Measurements from ENCODE around the gene ATP10A. TPM values are rescaled to one million over a fixed set of nuclear protein-coding genes. Genes with fewer than 3 reads are reported as not detected.

Gene ATP10A
- total RNA-seq, 4 donors from 2014 or later, result 14.1 to 44.3 (median 23.1) TPM

GRCh38 chr15:25862472-25863110 is 536 bp downstream of the ATP10A start:
- TF ChIP-seq, protein P1, sequence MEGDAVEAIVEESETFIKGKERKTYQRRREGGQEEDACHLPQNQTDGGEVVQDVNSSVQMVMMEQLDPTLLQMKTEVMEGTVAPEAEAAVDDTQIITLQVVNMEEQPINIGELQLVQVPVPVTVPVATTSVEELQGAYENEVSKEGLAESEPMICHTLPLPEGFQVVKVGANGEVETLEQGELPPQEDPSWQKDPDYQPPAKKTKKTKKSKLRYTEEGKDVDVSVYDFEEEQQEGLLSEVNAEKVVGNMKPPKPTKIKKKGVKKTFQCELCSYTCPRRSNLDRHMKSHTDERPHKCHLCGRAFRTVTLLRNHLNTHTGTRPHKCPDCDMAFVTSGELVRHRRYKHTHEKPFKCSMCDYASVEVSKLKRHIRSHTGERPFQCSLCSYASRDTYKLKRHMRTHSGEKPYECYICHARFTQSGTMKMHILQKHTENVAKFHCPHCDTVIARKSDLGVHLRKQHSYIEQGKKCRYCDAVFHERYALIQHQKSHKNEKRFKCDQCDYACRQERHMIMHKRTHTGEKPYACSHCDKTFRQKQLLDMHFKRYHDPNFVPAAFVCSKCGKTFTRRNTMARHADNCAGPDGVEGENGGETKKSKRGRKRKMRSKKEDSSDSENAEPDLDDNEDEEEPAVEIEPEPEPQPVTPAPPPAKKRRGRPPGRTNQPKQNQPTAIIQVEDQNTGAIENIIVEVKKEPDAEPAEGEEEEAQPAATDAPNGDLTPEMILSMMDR (IDR thresholded peaks at IDR 0.05; ENCODE audit: low read depth), result no peak

DNA sequence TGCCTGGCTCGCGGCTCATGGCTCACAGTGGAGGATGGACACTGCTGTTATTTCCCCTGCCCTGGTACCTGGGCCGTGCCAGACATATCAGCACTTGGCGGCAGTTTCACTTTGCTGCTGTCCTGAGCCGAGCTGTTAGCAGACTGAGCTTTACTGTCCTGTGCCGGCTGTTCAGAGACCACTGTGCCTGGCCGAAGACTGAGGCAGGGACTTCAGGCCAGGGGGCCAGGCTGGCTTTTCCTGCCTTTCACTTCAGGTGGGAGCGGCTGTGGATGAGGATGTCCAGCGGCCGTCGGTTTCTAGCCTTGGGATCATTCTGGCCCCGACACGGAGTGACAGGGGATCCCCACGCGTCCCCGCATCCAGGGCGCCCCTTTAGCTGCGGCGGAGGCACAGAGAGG is 1.1 kb downstream of the ATP10A start:
- TF ChIP-seq, protein P1 (IDR thresholded peaks at IDR 0.05; ENCODE audit: low read depth), result no peak

DNA sequence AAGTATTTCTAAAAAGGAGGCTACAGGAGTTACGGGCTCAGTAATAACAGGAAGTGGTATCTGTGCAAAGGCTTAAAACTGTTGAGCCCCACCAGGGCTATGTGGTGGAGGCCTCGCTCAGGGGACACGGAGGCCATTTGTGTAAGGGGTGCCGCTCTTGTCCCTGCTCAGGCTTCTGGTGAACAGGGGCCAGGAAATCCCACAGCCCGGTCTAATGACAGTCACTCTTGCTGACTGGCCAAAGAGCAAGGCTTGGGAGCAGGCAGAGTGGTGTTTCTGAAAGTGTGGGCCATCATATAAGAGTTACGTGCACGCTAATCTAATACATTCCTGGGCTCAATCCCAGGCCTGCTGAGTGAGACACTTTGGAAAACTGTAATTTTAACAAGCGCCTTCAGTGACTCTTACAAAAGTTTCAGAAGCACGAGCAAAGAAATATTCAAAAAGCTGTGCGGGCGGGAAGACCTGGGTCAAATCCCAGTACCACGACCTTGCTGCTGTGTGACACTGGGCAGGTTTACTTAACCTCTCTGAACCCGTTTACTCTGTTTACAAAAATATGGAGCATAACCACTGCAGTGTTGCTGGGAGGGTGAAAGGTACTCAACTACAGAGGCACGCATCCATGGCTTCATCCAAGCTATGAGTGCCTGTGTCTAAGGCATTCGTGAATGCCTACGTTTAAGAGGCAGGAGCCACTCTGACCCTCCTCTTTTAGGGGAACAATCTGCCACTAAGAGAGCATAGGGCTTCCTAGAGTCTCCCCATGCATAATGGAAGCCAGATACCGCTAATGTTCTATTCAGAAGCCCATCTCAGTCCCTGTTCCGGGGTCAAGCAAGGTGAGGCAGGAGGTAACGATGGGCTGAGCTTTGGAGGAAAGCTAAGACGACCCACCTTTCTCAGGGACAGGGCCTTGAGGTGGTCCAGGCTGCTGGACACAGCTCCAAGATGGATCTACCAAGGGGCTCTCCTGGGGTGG is 2.0 kb downstream of the ATP10A start:
- TF ChIP-seq, protein P1 (IDR thresholded peaks at IDR 0.05; ENCODE audit: low read depth), result no peak

DNA sequence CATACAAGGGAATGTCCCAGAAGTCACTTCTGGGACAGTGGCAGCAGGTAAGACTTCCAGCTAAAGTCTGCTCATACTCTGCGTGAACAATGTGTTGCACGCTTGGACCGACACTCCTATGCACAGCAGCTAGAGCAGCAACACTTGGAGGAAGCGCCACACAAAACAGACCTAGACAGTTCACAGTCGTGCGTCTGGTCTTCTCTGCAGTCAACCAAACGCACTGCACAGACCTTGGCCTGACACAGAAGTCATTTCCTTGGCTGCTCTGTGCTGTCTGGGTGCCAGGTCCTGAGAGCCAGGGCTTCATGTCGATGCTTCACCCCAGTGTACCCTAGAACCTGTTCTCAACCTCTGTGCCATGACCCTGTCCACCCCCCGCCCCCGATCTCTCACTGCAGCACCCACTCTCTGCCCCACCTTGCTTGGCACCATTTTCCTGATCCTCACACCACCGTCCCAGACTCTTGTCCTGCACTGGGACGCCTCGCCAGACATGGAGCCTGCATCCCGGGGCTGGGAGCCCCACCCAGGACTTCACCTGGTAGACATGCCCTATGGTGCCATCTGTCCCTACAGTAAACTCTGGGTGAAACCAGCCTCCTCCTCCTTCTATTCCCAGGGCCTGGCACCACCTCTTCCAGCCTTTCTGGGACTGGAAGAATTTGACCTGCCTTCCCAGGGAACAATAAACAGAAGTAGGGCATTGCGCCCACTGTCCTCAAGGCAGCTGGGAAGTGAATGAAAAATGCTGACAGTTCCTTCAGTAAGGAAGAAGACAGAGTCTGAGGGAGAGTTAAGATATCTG is 3.1 kb downstream of the ATP10A start:
- TF ChIP-seq, protein P1 (IDR thresholded peaks at IDR 0.05; ENCODE audit: low read depth), result no peak

DNA sequence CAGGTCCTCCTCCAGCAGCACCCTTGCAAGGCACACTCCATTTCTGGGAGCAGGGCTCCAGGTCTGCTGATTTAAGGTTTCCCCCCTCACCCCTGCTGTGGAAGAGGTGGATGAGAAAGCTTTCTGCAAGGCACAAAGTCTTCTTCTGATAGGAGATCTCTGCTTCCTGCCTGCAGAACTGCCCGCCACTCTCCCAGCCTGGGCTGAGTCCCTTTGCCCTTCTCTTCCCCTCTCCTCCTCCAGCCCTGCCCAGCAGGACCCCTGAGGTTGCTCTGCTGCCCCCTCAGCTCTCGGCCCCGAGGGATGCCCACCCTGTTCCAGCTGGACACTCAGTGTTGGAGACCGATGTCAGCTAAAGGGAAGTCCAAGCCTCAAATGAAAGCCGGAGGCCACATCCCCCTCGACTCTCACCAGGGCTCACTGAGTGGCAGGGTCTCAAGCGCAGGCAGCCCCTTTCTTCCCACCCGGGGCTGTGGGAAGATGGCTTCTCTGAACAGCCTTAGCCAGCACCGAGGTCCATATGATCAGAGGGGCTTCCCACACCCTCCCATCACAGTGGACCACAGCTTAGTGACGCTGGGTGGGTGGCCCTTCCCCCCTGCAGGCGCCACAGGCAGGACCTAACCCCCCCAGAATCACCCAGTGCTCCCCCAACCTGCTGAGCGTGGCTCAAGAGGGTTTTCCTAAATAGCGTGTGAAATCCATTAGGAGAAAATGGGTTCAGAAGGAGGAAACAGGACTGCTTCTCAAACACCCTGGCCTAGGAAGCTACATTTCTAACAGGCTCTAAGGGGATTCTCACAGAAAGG is 4.0 kb downstream of the ATP10A start:
- TF ChIP-seq, protein P1 (IDR thresholded peaks at IDR 0.05; ENCODE audit: low read depth), result no peak

DNA sequence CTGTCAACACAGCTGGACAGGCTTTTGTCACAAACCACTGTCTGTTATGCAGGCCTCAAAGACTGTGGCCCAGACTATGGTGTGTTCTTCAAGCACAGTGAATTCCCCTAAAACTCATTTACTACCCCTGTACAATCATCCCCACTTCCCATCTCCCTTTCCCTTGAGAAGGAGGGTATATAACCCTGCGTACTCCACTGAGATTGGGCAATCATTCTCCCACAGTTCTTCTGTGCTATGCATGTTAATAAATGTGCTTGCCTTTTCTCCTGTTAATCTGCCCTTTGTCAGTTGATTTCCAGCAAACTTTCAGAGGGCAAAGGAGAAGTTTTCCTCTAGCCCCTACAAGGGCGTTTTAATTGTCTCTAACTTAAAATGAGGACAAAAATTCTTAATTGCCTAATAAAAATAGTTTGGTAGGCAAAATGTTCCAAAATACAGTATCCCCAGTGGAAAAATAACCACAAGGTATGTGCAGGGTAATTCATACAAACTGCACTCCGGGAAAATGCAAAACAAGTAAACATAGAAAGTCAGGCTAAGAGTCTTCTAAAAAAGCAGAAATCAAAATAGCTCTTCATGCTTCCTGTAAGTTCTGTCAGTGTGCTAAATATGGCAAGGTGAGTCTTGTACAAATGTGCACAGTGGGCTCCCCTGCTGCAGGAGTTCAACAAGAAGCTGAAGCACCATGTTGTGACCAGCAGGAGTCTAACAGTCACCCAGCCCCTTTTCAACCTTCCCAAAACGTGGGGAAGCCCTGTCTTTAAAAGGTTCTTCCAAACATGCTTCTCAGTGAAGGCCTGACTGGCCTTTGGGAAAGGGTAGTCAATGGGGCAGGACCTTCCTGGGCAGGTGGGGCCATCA is 10.2 kb downstream of the ATP10A start:
- TF ChIP-seq, protein P1 (IDR thresholded peaks at IDR 0.05; ENCODE audit: low read depth), result no peak
